Embryonic facial prominence (tissue), 1 donor: Measurements from ENCODE around the gene TCF12.
"Not testable (repeated sequence)": the region's sequence is repeated elsewhere in the genome, so short reads cannot be mapped to it uniquely, and the experiment has no call there.

Experiments
- DNase-seq: peaks from one replicate; pipeline ENCODE4 v3.0.0-alpha.2; 2016; ENCODE audit errors: extremely low spot score

TCF12 gene

GRCh38 chr15:57135800-57136199 is 217.4 kb downstream of the TCF12 start:
- DNase-seq: no peak

GRCh38 chr15:57138349-57138788 is 219.9 kb downstream of the TCF12 start:
- DNase-seq: no peak

GRCh38 chr15:57143511-57144078 is 225.2 kb downstream of the TCF12 start:
- DNase-seq: no peak

DNA sequence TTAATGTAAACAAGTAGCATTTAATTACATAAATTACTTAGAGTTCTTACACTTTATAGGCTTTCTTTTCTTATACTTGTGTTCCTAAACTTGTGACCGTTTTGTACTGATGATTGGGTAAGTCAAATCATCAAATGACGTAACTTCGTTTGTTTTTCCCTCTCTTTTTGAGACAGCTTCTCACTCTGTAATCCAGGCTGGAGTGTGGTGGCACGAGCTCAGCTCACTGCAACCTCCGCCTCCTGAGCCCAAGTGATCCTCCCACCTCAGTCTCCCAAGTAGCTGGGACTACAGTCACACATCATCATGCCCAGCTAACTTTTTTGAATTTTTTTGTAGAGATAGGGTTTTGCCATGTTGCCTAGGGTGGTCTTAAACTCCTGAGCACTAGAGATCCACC is 226.0 kb downstream of the TCF12 start:
- DNase-seq: no peak

- peak; percentile 68 for DNase-seq
Measured at GRCh38 chr15:57146506-57147201, 228.2 kb downstream of the TCF12 start.

GRCh38 chr15:57147621-57148020 is 229.2 kb downstream of the TCF12 start:
- no peak for DNase-seq

- DNase-seq: no peak
Measured at GRCh38 chr15:57148262-57148661, 229.8 kb downstream of the TCF12 start.

DNA sequence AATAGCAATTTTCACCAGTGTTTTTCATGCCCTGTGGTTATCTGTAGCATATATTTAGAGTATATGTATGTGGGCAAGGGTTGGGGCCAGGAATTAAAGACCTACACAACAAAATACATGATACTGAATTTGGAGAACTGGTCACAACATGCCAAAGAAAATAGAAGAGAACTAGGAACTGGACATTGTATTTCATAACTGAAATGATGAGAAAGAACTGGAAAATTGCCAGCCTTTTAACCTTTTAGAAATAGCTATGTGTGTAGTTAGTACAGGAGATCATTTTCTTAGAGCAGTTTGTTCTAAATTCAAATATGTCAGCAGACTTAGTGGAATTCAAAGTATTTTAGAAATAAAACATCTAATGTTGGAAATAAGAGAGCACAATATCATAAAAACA is 230.8 kb downstream of the TCF12 start:
- DNase-seq: no peak

DNA sequence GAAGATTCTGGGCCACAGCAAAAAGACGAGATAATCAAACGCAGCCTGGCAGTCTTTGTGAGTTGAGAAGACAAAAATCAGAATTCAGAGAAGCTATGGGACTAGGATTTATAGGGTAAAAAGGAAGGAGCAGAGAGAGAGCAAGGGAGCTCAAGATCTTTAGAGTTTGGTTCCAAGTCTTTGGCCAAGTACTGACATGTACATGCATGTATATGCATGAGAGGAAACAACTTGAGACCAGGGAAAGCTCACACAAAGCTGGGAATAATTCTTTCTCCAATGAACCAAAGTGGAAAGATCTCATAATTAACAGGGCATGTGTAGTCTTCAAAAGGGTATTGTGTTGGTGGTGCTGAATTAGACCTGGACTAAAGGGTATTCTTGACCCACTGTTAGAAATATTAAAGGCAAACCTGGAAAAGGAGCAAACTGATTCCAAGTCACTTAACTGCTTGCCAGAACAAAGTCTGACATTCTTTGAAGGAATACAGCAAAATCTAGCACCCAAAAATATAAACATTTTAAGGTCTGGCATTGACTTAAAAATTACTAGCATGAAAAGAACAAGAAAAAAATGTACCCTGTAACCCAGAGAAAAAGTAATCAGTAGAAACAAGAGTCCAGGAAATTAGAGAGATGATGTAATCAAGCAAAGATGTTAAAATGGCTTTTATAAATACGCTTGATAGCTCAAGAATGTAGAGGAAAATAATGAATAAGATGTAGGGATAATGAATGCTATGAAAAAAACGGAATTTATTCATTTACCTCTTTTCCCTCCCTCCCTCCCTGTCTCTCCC is 231.8 kb downstream of the TCF12 start:
- no peak for DNase-seq

DNA sequence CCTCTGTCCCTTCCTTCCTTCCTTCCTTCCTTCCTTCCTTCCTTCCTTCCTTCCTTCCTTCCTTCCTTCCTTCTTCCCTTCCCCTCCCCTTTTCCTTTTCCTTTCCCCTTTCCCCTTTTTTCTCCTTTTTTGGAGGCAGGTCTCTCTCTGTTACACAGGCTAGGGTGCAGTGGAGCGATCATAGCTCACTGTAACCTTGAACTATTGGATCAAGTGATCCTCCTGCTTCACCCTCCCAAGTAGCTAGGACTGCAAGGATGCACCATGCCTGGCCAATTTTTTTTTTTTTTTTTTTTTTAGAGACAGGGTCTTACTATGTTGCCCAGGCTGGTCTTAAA is 232.4 kb downstream of the TCF12 start:
- not testable (repeated sequence) for DNase-seq

GRCh38 chr15:57152133-57152532 is 233.7 kb downstream of the TCF12 start:
- DNase-seq: no peak

DNA sequence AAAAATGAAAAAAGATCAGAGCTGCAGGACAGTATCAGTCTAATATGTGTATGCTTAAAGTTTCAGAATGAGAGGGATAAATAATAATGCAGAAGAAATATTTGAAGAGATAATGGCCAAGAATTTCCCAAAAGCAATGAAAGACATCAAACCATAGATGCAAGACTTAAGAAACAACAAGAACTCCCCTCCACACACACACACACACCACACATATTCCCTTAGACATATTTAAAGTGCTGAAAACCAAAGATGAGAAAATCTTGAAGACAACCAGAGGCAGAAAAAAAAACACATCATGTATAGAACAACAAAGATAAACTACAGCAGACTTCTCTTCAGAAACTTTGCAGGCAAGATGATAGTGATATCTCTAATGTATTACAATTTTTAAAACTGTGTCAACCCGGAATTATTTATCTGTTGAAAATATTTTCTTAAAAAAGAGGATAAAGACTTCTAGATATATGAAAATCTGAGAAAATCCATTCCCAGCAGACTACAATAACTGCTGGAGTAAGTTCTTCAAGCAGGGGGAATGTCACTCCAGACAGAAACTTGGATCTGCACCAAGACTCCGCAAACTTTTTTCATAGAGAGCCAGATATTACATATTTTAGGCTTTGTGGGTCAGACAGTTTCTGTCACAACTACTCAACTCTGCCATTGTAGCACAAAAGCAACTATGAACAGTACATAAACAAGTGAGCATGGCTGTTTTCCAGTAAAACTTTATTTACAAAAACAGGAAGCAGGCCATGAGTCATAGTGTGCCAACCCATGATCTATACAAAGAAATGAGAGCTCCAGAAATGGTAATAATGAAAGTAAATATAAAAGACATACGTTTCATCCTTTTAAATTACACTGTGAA is 234.5 kb downstream of the TCF12 start:
- no peak for DNase-seq

GRCh38 chr15:57156210-57156884 is 237.9 kb downstream of the TCF12 start:
- DNase-seq: no peak

DNA sequence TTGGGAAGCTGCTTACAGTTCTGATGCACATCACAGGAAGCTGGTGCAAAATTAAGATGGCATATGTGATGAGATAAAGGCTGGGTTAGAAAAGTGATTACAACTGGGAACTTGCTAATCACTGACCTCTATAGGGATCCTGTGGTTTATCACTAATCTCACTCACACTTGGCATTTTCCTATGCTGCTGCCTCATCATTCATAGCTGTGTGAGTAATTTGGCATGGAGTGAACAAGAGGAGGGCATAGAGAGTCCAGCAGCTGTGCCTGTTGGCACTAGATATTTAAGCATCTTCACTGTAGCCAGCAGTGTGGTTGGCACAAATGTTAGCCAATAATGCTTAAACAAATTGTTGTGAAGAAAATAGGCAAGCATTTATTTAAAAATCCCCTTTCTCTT is 240.1 kb downstream of the TCF12 start:
- DNase-seq: no peak

DNA sequence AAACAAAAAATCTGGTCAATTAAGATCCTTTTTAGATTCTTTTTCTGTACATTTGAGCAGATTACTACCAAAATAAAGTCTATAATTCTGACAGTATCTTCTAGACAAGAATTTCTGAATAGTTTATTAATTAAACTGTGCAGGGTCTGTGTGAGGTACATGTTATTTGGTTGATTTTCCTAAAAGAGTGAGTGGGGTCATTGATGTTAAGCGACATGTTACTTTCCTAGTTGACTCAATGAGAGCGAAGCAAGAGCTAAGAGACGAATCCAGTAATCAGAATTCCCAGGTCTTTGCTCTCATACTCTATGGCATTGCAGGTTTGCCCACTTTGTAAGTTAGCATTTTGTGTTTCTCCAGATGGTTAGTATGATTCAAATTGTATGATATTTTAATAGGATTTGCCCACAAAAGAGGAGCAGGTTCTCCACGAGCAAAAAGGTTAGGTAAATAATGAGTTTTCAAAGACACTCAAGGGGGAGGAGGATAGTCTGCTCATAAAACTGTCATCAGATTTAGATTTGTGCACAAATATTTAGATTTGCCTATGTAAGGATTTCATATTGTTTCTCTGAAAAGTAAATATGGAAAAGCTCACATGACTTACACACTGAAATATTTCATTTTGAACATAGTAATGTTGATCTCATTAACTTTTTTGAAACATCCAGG is 240.7 kb downstream of the TCF12 start:
- no peak for DNase-seq

DNA sequence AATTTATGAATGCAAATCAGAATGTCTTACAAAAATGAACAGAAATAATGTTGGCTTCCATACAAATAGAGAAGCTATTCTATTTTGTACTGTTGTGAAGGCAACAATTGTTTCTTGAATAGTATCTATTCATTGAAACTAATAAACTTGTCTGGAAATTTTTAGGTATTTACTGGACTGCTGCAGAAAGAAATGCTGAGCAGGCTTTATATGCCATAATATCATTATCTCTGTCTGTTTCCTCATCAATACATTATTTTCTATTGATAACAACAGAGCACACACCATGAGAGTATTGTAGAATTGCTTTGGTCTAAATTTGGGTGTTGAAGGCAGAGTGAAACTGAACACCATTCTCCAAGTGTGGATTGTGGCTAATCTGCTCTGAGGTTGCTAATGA is 241.3 kb downstream of the TCF12 start:
- no peak for DNase-seq

- no peak for DNase-seq
Measured at GRCh38 chr15:57160823-57161560, 242.5 kb downstream of the TCF12 start.

DNA sequence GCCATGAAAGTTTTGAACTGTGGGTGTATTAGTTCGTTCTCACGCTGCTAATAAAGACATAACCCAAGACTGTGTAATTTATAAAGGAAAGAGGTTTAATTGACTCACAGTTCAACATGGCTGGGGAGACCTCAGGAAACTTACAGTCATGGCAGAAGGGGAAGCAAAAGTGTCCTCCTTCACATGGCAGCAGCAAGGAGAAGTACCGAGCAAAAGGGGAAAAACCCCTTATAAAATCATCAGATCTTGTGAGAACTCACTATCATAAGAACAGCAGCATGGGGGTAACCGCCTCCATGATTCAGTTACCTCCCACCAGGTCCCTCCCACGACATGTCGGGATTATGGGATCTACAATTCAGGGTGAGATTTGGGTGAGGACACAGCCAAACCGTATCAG is 245.8 kb downstream of the TCF12 start:
- not testable (repeated sequence) for DNase-seq

GRCh38 chr15:57165992-57166391 is 247.5 kb downstream of the TCF12 start:
- DNase-seq: no peak

DNA sequence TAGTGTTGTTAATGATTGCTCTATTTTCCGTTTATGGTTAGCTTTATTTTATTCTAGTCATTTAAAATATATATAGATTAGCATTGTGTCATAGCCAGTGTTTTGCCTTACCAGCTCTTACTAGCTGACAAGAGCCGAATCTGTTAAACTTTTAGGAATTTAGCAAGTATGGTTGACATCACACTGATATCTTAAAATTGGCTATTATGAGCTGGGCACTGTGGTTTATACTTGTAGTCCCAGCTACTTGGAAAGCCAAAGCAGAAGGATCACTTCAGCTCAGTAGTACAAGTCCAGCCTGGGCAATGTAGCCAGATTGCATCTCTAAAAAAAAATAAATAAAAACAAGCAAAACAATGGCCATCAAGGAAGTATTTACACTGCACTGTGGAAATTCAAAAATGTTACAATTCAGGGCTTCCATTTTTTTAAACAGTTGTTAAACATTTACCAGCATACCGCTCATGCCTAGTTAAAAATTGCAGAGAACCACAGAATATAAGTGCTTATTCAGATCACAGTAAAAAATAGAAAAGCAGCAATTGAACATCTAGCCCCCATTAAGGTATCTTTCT is 249.5 kb downstream of the TCF12 start:
- DNase-seq: no peak
